NCI-H1105 (cell line): Measurements from ENCODE around the gene SAP25.
"Not testable (repeated sequence)": the region's sequence is repeated elsewhere in the genome, so short reads cannot be mapped to it uniquely, and the experiment has no call there.

ENCODE experiments used
- DNase-seq: peaks from one replicate; lab custom pipeline; 2025; lab: John Stamatoyannopoulos, UW

The SAP25 gene

DNA sequence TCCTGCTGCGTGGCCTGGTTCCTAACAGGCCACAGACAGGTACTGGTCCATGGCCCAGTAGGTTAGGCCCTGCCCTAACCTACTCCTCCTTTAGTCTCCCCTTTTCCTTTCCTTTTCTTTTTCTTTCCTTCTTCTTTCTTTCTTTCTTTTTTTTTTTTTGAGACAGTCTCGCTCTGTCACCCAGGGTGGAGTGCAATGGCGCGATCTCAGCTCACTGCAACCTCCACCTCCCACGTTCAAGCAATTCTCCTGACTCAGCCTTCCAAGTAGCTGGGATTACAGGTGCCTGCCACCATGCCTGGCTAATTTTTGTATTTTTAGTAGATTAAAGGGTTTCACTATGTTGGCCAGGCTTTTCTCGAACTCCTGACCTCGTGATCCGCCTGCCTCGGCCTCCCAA, 37.7 kb downstream of the SAP25 start:
- DNase-seq = not testable (repeated sequence)

DNA sequence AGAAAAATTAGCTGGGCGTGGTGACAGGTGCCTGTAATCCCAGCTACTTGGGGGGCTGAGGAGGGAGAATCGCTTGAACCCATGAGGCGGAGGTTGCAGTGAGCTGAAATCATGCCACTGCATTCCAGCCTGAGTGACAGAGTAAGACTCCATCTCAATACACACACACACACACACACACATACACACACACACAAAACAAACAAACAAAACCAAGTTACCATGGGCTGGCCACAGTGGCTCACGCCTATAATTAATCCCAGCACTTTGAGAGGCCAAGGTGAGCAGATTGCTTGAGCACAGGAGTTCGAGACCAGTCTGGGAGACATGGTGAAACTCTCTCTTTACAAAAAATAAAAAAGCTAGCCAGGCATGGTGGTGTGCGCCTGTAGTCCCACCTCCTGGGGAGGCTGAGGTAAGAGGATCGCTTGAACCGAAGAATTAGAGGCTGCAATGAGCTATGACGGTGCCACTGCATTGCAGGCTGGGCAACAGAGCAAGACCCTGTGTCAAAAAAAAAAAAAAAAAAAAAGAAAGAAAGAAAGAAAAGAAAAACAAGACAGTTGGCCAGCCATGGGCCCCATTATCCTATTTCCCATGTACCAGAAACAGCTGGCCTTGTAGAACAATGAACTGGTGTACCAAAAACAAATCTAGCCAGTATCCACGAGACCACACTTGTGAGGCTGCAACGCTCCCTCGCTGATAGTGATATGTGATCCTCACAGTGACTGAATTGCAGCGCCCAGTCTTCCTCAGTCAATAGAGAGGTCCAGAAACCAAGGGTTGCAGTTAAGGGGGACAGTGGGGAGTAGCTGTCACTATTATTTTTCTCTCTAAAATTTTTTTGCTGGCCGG, 41.3 kb downstream of the SAP25 start:
- no peak for DNase-seq

DNA sequence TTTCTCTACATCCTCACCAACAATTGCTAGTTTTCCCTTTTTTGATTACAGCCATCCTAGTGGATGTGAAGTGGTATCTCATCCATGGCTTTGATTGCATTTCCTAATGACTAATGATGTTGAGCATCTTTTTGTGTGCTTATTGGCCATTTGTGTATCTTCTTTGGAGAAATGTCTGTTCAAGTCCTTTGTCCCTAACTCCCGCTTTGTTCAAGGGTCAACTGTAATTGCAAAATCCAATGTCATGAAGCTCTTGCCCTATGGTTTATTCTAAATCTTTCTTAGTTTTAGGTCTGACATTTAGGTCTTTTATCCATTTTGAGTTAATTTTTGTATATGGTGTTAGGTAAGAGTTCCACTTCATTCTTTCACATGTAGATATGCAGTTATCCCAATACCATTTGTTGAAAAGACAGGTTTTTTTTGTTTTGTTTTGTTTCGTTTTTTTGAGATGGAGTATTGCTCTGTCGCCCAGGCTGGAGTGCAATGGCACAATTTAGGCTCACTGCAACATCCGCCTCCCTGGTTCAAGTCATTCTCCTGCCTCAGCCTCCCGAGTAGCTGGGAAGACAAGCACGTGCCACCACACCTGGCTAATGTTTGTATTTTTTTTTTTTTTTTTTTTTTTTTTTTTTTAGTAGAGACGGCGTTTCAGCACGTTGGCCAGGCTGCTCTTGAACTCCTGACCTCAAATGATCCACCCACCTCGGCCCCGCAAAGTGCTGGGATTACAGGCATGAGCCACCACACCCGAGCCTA, 45.4 kb downstream of the SAP25 start:
- DNase-seq = not testable (repeated sequence)

DNA sequence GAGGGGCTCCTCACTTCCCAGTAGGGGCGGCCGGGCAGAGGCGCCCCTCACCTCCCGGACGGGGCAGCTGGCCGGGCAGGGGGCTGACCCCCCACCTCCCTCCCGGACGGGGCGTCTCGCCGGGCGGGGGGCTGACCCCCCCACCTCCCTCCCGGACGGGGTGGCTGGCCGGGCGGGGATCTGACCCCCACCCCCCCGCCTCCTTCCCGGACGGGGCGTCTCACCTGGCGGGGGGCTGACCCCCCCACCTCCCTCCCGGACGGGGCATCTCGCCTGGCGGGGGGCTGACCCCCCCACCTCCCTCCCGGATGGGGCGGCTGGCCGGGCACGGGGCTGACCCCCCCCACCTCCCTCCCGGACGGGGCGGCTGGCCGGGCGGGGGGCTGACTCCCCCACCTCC, 50.5 kb downstream of the SAP25 start:
- DNase-seq = not testable (repeated sequence)
